SK-N-SH treated with all-trans-retinoic acid at 6 μM for 48 hours (cell line): ENCODE measurements around the gene SNAP91.

Source experiments
- ATAC-seq: fragments of 200-7000 bp; cut with Tn5 transposase; 3 replicates; pipeline ENCODE4 v1.9.1; 2020; ENCODE audit warnings: mild to moderate bottlenecking, moderate library complexity
- ARNTL ChIP-seq: fragments of 450-650 bp; formaldehyde crosslinking; IDR thresholded peaks from 2 replicates; pipeline ENCODE4 v1.5.0; 2020; ENCODE audit warnings: low read depth, mild to moderate bottlenecking, moderate library complexity, borderline replicate concordance
- BACH2 ChIP-seq: fragments of 250-450 bp; sonication (Bioruptor Pico); IDR thresholded peaks from 2 replicates; pipeline ENCODE4 v1.9.0; 2021; ENCODE audit warnings: mild to moderate bottlenecking, borderline replicate concordance
- CREB5 ChIP-seq: fragments of 250-450 bp; sonication (Bioruptor Pico); IDR thresholded peaks from 2 replicates; pipeline ENCODE4 v1.5.1; 2020; ENCODE audit warnings: low read depth, mild to moderate bottlenecking, moderate library complexity
- CSDC2 ChIP-seq: fragments of 250-450 bp; sonication (Bioruptor Pico); IDR thresholded peaks from 2 replicates; pipeline ENCODE4 v1.5.0; 2020; ENCODE audit warnings: mild to moderate bottlenecking, moderate library complexity
- ESRRG ChIP-seq: fragments of 250-450 bp; sonication (Bioruptor Pico); IDR thresholded peaks from 2 replicates; pipeline ENCODE4 v1.6.1; 2021; ENCODE audit warnings: mild to moderate bottlenecking
- ISL1 ChIP-seq: fragments of 250-450 bp; sonication (Bioruptor Pico); IDR thresholded peaks from 2 replicates; pipeline ENCODE4 v2.1.2; 2022; ENCODE audit warnings: mild to moderate bottlenecking, moderate library complexity
- OSR1 ChIP-seq: fragments of 250-450 bp; sonication (Bioruptor Pico); IDR thresholded peaks from 2 replicates; pipeline ENCODE4 v1.8.0; 2022; ENCODE audit warnings: moderate library complexity, mild to moderate bottlenecking, inconsistent platforms
- POU6F1 ChIP-seq: fragments of 250-450 bp; sonication (Bioruptor Pico); IDR thresholded peaks from 2 replicates; pipeline ENCODE4 v1.8.0; 2021; ENCODE audit warnings: low read depth, mild to moderate bottlenecking, moderate library complexity, borderline replicate concordance
- PPARA ChIP-seq: fragments of 250-450 bp; sonication (Bioruptor Pico); IDR thresholded peaks from 2 replicates; pipeline ENCODE4 v1.5.0; 2020; ENCODE audit warnings: mild to moderate bottlenecking, borderline replicate concordance
- RARB ChIP-seq: fragments of 250-450 bp; sonication (Bioruptor Pico); IDR thresholded peaks from 2 replicates; pipeline ENCODE4 v1.8.0; 2021; ENCODE audit warnings: mild to moderate bottlenecking, moderate library complexity
- SNAI2 ChIP-seq: fragments of 250-450 bp; sonication (Bioruptor Pico); IDR thresholded peaks from 2 replicates; pipeline ENCODE4 v1.5.0; 2020; ENCODE audit warnings: mild to moderate bottlenecking, moderate library complexity
- TCF4 ChIP-seq: fragments of 250-450 bp; sonication (Bioruptor Pico); IDR thresholded peaks from 2 replicates; pipeline ENCODE4 v1.8.0; 2021; ENCODE audit warnings: mild to moderate bottlenecking, moderate library complexity, borderline replicate concordance
- TOX ChIP-seq: fragments of 250-450 bp; sonication (Bioruptor Pico); IDR thresholded peaks from 2 replicates; pipeline ENCODE4 v1.8.0; 2021; ENCODE audit warnings: mild to moderate bottlenecking, moderate library complexity, borderline replicate concordance
- TSHZ2 ChIP-seq: fragments of 250-450 bp; sonication (Bioruptor Pico); IDR thresholded peaks from 2 replicates; pipeline ENCODE4 v1.5.0; 2020; ENCODE audit warnings: mild to moderate bottlenecking, moderate library complexity
- ZC3H10 ChIP-seq: fragments of 250-450 bp; sonication (Bioruptor Pico); IDR thresholded peaks from 2 replicates; pipeline ENCODE4 v1.5.1; 2021; ENCODE audit warnings: mild to moderate bottlenecking, moderate library complexity
- ZFP3 ChIP-seq: fragments of 250-450 bp; sonication (Bioruptor Pico); IDR thresholded peaks from 2 replicates; pipeline ENCODE4 v1.5.0; 2020; ENCODE audit warnings: mild to moderate bottlenecking, moderate library complexity
- ZFP30 ChIP-seq: fragments of 450-650 bp; formaldehyde crosslinking; IDR thresholded peaks from 2 replicates; pipeline ENCODE4 v1.5.0; 2022; ENCODE audit warnings: mild to moderate bottlenecking, moderate library complexity
- ZNF565 ChIP-seq: fragments of 450-650 bp; formaldehyde crosslinking; conservative IDR thresholded peaks from 2 replicates; pipeline ENCODE4 v1.5.0; 2020; ENCODE audit warnings: low read depth, mild to moderate bottlenecking, moderate library complexity
- ZNF70 ChIP-seq: fragments of 450-650 bp; formaldehyde crosslinking; IDR thresholded peaks from 2 replicates; pipeline ENCODE4 v1.5.0; 2020; ENCODE audit warnings: mild to moderate bottlenecking, moderate library complexity
- ZNF8 ChIP-seq: fragments of 450-650 bp; formaldehyde crosslinking; IDR thresholded peaks from 2 replicates; pipeline ENCODE4 v1.5.0; 2020; ENCODE audit warnings: mild to moderate bottlenecking, moderate library complexity
- TF ChIP-seq, protein P1 (sequence below): fragments of 250-450 bp; sonication (Bioruptor Pico); IDR thresholded peaks from 2 replicates; pipeline ENCODE4 v1.8.0; 2020; ENCODE audit warnings: mild to moderate bottlenecking, moderate library complexity, borderline replicate concordance

SNAP91 gene

DNA sequence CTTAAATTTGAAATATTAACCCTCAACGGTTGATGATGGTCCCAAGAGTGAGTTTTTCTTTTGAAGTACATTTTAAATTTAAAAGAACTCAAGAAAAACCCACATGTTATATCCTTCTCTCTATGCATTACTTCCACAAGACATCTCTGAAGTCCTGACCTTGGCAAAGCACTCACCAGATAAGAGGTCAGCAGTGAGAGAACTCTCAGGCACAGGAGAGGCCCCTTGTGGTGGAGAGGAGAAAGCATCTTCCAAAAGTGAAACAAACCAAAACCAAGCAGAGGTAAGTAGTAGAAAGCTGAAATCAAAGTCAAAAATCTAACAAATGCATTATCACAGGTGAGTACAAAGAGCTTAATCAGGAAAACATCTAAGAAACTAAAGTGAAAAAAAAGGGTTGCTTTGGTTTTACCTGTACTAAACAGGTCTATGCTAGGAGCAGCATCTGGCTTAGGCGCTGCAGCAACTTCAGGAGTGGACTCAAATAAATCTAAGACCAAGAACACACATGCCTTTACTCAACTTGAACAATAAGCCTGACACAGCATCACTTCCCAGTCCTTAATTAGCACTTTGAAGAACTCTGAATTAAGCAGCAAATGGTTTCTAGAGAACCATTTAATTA lies 116.0 kb downstream of the SNAP91 start:
- TF ChIP-seq RARB (CRISPR knock-in tag), result no peak
- TF ChIP-seq ZC3H10 (CRISPR knock-in tag), result no peak
- no peak for TF ChIP-seq CSDC2 (CRISPR knock-in tag)
- no peak for TF ChIP-seq BACH2 (CRISPR knock-in tag)
- no peak for TF ChIP-seq TCF4 (CRISPR knock-in tag)
- TF ChIP-seq POU6F1 (CRISPR knock-in tag), result no peak
- no peak for TF ChIP-seq ARNTL (CRISPR knock-in tag)
- no peak for TF ChIP-seq ISL1 (CRISPR knock-in tag)
- TF ChIP-seq PPARA (CRISPR knock-in tag), result no peak
- TF ChIP-seq OSR1, result no peak
- no peak for TF ChIP-seq ZNF565 (CRISPR knock-in tag)
- TF ChIP-seq, protein P1, sequence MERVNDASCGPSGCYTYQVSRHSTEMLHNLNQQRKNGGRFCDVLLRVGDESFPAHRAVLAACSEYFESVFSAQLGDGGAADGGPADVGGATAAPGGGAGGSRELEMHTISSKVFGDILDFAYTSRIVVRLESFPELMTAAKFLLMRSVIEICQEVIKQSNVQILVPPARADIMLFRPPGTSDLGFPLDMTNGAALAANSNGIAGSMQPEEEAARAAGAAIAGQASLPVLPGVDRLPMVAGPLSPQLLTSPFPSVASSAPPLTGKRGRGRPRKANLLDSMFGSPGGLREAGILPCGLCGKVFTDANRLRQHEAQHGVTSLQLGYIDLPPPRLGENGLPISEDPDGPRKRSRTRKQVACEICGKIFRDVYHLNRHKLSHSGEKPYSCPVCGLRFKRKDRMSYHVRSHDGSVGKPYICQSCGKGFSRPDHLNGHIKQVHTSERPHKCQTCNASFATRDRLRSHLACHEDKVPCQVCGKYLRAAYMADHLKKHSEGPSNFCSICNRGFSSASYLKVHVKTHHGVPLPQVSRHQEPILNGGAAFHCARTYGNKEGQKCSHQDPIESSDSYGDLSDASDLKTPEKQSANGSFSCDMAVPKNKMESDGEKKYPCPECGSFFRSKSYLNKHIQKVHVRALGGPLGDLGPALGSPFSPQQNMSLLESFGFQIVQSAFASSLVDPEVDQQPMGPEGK (CRISPR knock-in tag), result no peak
- no peak for TF ChIP-seq ESRRG
- TF ChIP-seq ZFP30 (CRISPR knock-in tag), result no peak
- no peak for TF ChIP-seq ZFP3 (CRISPR knock-in tag)
- TF ChIP-seq ZNF70, result no peak
- no peak for TF ChIP-seq TSHZ2 (CRISPR knock-in tag)
- no peak for TF ChIP-seq ZNF8 (CRISPR knock-in tag)
- peak; percentile 95 for ATAC-seq

DNA sequence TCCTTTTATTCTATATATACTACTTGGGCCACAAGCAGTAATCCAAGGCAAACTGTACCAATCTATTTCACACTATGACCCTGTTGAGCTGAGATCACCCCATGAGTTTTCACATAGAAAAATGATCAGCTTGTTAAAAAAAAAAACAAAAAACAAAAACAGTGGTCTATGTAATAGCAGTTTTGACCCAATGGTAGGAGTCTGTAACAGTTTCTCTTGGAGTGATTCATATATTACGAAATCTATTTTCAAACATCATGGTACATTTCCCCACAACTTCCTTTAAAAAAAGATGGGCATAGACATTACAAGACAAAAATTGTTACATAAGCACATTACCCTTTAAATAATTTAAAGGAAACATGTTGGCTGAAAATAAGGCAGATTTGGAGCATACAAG lies 118.5 kb downstream of the SNAP91 start:
- TF ChIP-seq CREB5 (CRISPR knock-in tag) (no peak), ZFP30 (CRISPR knock-in tag) (no peak), OSR1 (no peak)
- no peak for ATAC-seq

DNA sequence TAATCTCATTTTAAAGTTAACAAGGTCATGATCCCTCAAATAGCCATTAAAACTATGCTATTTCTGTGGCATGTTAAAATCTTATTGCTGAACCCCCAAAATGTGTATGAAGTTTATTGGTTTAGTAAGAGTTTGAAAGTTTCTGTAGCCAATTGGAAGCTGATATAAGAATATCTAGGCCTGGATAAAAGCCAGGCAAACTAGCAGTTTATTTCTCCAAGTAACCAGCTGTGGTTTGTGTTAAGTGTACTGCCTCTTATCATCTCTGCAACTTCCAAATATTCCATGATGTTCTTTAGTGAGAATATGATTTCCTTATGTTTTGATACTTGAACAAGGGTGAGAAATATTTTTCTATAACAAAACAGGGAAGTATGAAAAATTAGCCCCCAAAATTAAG lies 119.8 kb downstream of the SNAP91 start:
- TF ChIP-seq CREB5 (CRISPR knock-in tag) (no peak), ARNTL (CRISPR knock-in tag) (no peak), ESRRG (no peak), ZFP3 (CRISPR knock-in tag) (no peak), BACH2 (CRISPR knock-in tag) (no peak)
- TF ChIP-seq, all 23 proteins: peak for 0
- no peak for ATAC-seq

DNA sequence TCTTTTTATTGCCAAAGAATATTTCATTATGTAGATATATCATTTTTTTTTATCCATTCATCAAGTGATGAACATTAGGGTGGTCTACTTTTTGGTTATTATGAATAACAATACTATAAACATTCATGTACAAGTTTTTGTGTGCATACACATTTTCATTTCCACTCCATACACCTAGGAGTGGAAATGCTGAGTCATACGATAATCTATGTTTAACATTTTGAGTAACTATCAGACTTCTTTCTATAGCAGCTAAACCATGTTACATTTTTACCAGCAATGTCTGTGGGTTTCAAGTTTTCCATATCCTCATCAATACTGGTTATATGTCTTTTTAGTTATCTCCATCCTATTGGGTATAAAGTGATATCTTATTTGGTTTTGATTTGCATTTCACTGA lies 130.8 kb downstream of the SNAP91 start:
- ATAC-seq, result no peak
- TF ChIP-seq POU6F1 (CRISPR knock-in tag) (no peak), ZNF70 (no peak), ZNF565 (CRISPR knock-in tag) (no peak), ZC3H10 (CRISPR knock-in tag) (no peak), ISL1 (CRISPR knock-in tag) (no peak), RARB (CRISPR knock-in tag) (no peak), ZFP30 (CRISPR knock-in tag) (no peak), BACH2 (CRISPR knock-in tag) (no peak), TOX (no peak), PPARA (CRISPR knock-in tag) (no peak), TCF4 (CRISPR knock-in tag) (no peak), SNAI2 (no peak)
- TF ChIP-seq, protein P1 (CRISPR knock-in tag), result no peak
